HepG2 (cell line): ENCODE measurements around the gene POLR1D. TPM values are rescaled to one million over a fixed set of nuclear protein-coding genes. Genes with fewer than 3 reads are reported as not detected.

Experiments used
- GATAD1 ChIP-seq: IDR thresholded peaks from 2 replicates; pipeline ENCODE4 v1.6.1; 2016; ENCODE audit warnings: missing genetic modification reagents, missing compliant biosample characterization
- IKZF4 ChIP-seq: sonication (generic); formaldehyde crosslinking; IDR thresholded peaks from 2 replicates; pipeline ENCODE4 v1.5.1; 2020; ENCODE audit warnings: borderline replicate concordance, mild to moderate bottlenecking, low read depth, missing genetic modification reagents; ENCODE audit errors: not compliant biosample characterization
- KLF15 ChIP-seq: sonication (generic); formaldehyde crosslinking; IDR thresholded peaks from 2 replicates; pipeline ENCODE4 v1.8.1; 2023; ENCODE audit warnings: borderline replicate concordance, mild to moderate bottlenecking, inconsistent platforms, missing genetic modification reagents, mixed read lengths
- MTA3 ChIP-seq: sonication (generic); formaldehyde crosslinking; IDR thresholded peaks from 2 replicates; pipeline ENCODE4 v1.4.0; 2020; ENCODE audit warnings: missing genetic modification reagents
- NKX3-1 ChIP-seq: sonication (generic); formaldehyde crosslinking; IDR thresholded peaks from 2 replicates; pipeline ENCODE4 v1.5.0; 2020; ENCODE audit warnings: missing genetic modification reagents
- ONECUT2 ChIP-seq: sonication (generic); formaldehyde crosslinking; IDR thresholded peaks from 2 replicates; pipeline ENCODE4 v1.4.0; 2020; ENCODE audit warnings: missing genetic modification reagents
- POLR2A ChIP-seq, 2 experiments: IDR thresholded peaks; 2 replicates each; pipeline ENCODE4 v1.6.1; 2011; ENCODE audit warnings: low read depth in 2 of 2, low read length in 2 of 2, mild to moderate bottlenecking in 1 of 2, moderate library complexity in 1 of 2; ENCODE audit not compliant: insufficient read depth in 1 of 2
- RFX5 ChIP-seq: IDR thresholded peaks from 2 replicates; pipeline ENCODE4 v1.6.1; 2011; ENCODE audit warnings: low read depth, low read length, improper control_type of control experiment
- SALL2 ChIP-seq: sonication (generic); formaldehyde crosslinking; IDR thresholded peaks from 2 replicates; pipeline ENCODE4 v1.8.1; 2023; ENCODE audit warnings: mild to moderate bottlenecking, missing genetic modification reagents, inconsistent platforms
- SETDB1 ChIP-seq: sonication (generic); formaldehyde crosslinking; IDR thresholded peaks from 2 replicates; pipeline ENCODE4 v1.5.1; 2020; ENCODE audit warnings: missing genetic modification reagents, mild to moderate bottlenecking, borderline replicate concordance
- SNAI1 ChIP-seq: sonication (generic); formaldehyde crosslinking; IDR thresholded peaks from 2 replicates; pipeline ENCODE4 v1.5.0; 2020; ENCODE audit warnings: mild to moderate bottlenecking, missing genetic modification reagents, borderline replicate concordance
- ZBTB21 ChIP-seq: sonication (generic); formaldehyde crosslinking; IDR thresholded peaks from 2 replicates; pipeline ENCODE4 v1.4.0; 2020; ENCODE audit warnings: missing genetic modification reagents
- ZKSCAN8 ChIP-seq: IDR thresholded peaks from 2 replicates; pipeline ENCODE4 v1.6.1; 2016; ENCODE audit warnings: borderline replicate concordance, missing genetic modification reagents, missing compliant biosample characterization
- ZNF143 ChIP-seq: sonication (generic); formaldehyde crosslinking; IDR thresholded peaks from 2 replicates; pipeline ENCODE4 v1.4.0; 2020; ENCODE audit warnings: missing genetic modification reagents
- ZNF317 ChIP-seq: sonication (generic); formaldehyde crosslinking; IDR thresholded peaks from 2 replicates; pipeline ENCODE4 v1.5.0; 2020; ENCODE audit warnings: mild to moderate bottlenecking, missing genetic modification reagents
- ZNF326 ChIP-seq: sonication (generic); formaldehyde crosslinking; IDR thresholded peaks from 2 replicates; pipeline ENCODE4 v1.4.0; 2020; ENCODE audit warnings: missing genetic modification reagents, borderline replicate concordance
- ZNF350 ChIP-seq: sonication (generic); formaldehyde crosslinking; IDR thresholded peaks from 2 replicates; pipeline ENCODE4 v1.4.0; 2020; ENCODE audit warnings: mild to moderate bottlenecking, low read depth, missing genetic modification reagents, borderline replicate concordance
- ZNF607 ChIP-seq: sonication (generic); formaldehyde crosslinking; IDR thresholded peaks from 2 replicates; pipeline ENCODE4 v1.5.1; 2020; ENCODE audit warnings: missing genetic modification reagents, mild to moderate bottlenecking, borderline replicate concordance
- ZNF878 ChIP-seq: sonication (generic); formaldehyde crosslinking; IDR thresholded peaks from 2 replicates; pipeline ENCODE4 v1.8.1; 2023; ENCODE audit warnings: mild to moderate bottlenecking, missing genetic modification reagents, moderate library complexity
- ZSCAN9 ChIP-seq: IDR thresholded peaks from 2 replicates; pipeline ENCODE4 v1.6.1; 2016; ENCODE audit warnings: borderline replicate concordance
- polyA plus RNA-seq, 8 experiments: library from polyadenylated mRNA; depleted of rRNA in 3 of 8; stranded (reverse) in 7 of 8; unstranded in 1 of 8; fragments of >200 nt; fragmentation: Illumina TruSeq in 4 of 8; extraction: Trizol in 4 of 8; gene quantifications; 2 replicates each; pipeline versions ENCODE4 v1.2.1 to v1.2.3, GENCODE V29; 2011 to 2016; ENCODE audit warnings: low read depth in 4 of 8, missing spikeins in 1 of 8, mixed read lengths in 1 of 8; ENCODE audit not compliant: insufficient read depth in 1 of 8
- total RNA-seq, 5 experiments: library from RNA; depleted of rRNA; stranded (reverse); fragments of >200 nt; fragmentation: Illumina TruSeq; extraction: Trizol; gene quantifications; 2 replicates each; pipeline ENCODE4 v1.2.3, GENCODE V29; 2016; ENCODE audit warnings: low read depth in 1 of 5
- TF ChIP-seq, protein P1 (sequence below), 2 experiments: sonication (generic) in 1 of 2; formaldehyde crosslinking in 1 of 2; IDR thresholded peaks; 2 replicates each; pipeline versions ENCODE4 v1.5.1 to v1.6.1; 2011 to 2020; ENCODE audit warnings: borderline replicate concordance in 1 of 2, low read depth in 1 of 2, low read length in 1 of 2, mild to moderate bottlenecking in 1 of 2, missing genetic modification reagents in 1 of 2, moderate library complexity in 1 of 2
- TF ChIP-seq, protein P2 (sequence below): sonication (generic); formaldehyde crosslinking; IDR thresholded peaks from 2 replicates; pipeline ENCODE4 v1.5.1; 2020; ENCODE audit warnings: mild to moderate bottlenecking, missing genetic modification reagents, moderate library complexity
- TF ChIP-seq, protein P3 (sequence below): sonication (generic); formaldehyde crosslinking; IDR thresholded peaks from 2 replicates; pipeline ENCODE4 v1.4.0; 2020; ENCODE audit warnings: mild to moderate bottlenecking, missing genetic modification reagents

The POLR1D gene
- total and polyA plus RNA-seq, 2 of the 13 experiments (the other 11 are each of a cell fraction or from before 2014, with no cell fraction given) = 183 to 490 TPM

DNA sequence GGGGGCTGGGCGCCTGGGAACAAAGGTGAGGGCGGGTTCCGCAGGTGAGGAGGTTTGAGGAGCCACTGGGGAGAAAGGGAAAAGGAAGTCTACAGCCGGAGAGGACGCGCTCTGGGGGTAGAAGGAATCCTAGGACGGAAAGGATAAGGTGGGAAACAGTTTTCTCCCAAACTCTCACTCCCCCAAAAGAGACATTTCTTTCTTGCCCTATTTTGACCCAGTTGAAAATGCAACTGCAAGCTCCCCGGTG is 651 bp upstream of the POLR1D start (continued):
- TF ChIP-seq, protein P1, sequence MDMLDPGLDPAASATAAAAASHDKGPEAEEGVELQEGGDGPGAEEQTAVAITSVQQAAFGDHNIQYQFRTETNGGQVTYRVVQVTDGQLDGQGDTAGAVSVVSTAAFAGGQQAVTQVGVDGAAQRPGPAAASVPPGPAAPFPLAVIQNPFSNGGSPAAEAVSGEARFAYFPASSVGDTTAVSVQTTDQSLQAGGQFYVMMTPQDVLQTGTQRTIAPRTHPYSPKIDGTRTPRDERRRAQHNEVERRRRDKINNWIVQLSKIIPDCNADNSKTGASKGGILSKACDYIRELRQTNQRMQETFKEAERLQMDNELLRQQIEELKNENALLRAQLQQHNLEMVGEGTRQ (IDR thresholded peaks at IDR 0.05; ENCODE audit: low read depth, low read length) = no peak
- TF ChIP-seq, protein P1 (CRISPR knock-in tag; IDR thresholded peaks at IDR 0.05; ENCODE audit: borderline replicate concordance) = 0 out of 2 replicates have a peak, but pooled peaks have one; percentile 70
- 0 out of 2 replicates have a peak, but pooled peaks have one; percentile 22 for TF ChIP-seq ZBTB21 (CRISPR knock-in tag)
- TF ChIP-seq SNAI1 = no peak
- TF ChIP-seq, protein P2, sequence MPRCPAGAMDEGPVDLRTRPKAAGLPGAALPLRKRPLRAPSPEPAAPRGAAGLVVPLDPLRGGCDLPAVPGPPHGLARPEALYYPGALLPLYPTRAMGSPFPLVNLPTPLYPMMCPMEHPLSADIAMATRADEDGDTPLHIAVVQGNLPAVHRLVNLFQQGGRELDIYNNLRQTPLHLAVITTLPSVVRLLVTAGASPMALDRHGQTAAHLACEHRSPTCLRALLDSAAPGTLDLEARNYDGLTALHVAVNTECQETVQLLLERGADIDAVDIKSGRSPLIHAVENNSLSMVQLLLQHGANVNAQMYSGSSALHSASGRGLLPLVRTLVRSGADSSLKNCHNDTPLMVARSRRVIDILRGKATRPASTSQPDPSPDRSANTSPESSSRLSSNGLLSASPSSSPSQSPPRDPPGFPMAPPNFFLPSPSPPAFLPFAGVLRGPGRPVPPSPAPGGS (CRISPR knock-in tag) = no peak; the same call in 1 of the 2 replicates
- no peak for TF ChIP-seq ZNF878 (CRISPR knock-in tag)
- no peak for TF ChIP-seq SETDB1 (CRISPR knock-in tag)
- TF ChIP-seq ZSCAN9 (CRISPR knock-in tag) = no peak
- 0 out of 2 replicates have a peak, but pooled peaks have one; percentile 9 for TF ChIP-seq NKX3-1 (CRISPR knock-in tag)
- no peak for TF ChIP-seq ZNF317 (CRISPR knock-in tag)
- no peak for TF ChIP-seq ONECUT2 (CRISPR knock-in tag)
- TF ChIP-seq POLR2A (IDR thresholded peaks at IDR 0.05; ENCODE audit: insufficient read depth in 1 of 2, low read depth in 2 of 2, low read length in 2 of 2) = peak in 1 of 2 experiments; percentile 56; a peak in 1 of 4 replicates
- no peak for TF ChIP-seq ZNF143 (CRISPR knock-in tag)
- no peak for TF ChIP-seq KLF15 (CRISPR knock-in tag)
- no peak for TF ChIP-seq MTA3 (CRISPR knock-in tag)
- no peak for TF ChIP-seq ZKSCAN8 (CRISPR knock-in tag)
- no peak for TF ChIP-seq ZNF326 (CRISPR knock-in tag)
- TF ChIP-seq GATAD1 = no peak
- no peak for TF ChIP-seq IKZF4 (CRISPR knock-in tag)
- no peak for TF ChIP-seq ZNF350 (CRISPR knock-in tag)
- TF ChIP-seq RFX5 = no peak
- TF ChIP-seq, protein P3, sequence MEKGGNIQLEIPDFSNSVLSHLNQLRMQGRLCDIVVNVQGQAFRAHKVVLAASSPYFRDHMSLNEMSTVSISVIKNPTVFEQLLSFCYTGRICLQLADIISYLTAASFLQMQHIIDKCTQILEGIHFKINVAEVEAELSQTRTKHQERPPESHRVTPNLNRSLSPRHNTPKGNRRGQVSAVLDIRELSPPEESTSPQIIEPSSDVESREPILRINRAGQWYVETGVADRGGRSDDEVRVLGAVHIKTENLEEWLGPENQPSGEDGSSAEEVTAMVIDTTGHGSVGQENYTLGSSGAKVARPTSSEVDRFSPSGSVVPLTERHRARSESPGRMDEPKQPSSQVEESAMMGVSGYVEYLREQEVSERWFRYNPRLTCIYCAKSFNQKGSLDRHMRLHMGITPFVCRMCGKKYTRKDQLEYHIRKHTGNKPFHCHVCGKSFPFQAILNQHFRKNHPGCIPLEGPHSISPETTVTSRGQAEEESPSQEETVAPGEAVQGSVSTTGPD = 0 out of 2 replicates have a peak, but pooled peaks have one; percentile 21
- TF ChIP-seq ZNF607 (CRISPR knock-in tag) = no peak
- TF ChIP-seq SALL2 (CRISPR knock-in tag) = no peak
